Endothelial cell of umbilical vein (primary cell): ENCODE results near the gene AMMECR1. TPM values are rescaled to one million over a fixed set of nuclear protein-coding genes. Genes with fewer than 3 reads are reported as not detected.

Experiments
- BruUV-seq: library from RNA; stranded (reverse); fragments of 400-500 nt; replicated peaks from 2 replicates; lab custom pipeline; 2021; lab: Mats Ljungman, UMichigan
- CTCF ChIA-PET: fragments of 300-600, 350-600 bp; sonication (Branson Sonifier 250); formaldehyde crosslinking; loops from one replicate; lab custom pipeline; 2021; ENCODE audit warnings: antibody characterized with exemption, inconsistent platforms; lab: Charles Lee
- POLR2A ChIA-PET: fragments of 300-600, 350-600 bp; sonication (Branson Sonifier 250); formaldehyde crosslinking; loops from one replicate; lab custom pipeline; 2021; ENCODE audit warnings: antibody characterized with exemption, inconsistent platforms; lab: Charles Lee
- DNase-seq: peaks from one replicate; pipeline ENCODE4 v3.0.0-alpha.2; 2011; ENCODE audit warnings: low read depth, low spot score
- FAIRE-seq: peaks from 2 replicates; lab custom pipeline; 2011; peaks lifted over from hg19 to GRCh38; lab: Jason Lieb, UNC
- H2AFZ ChIP-seq: 2 replicates; pipeline ENCODE4 v1.6.0; 2012; ENCODE audit warnings: low read depth, low read length, control low read depth, inconsistent platforms
- H3K27ac ChIP-seq: 2 replicates; pipeline ENCODE4 v1.5.1; 2011; ENCODE audit warnings: low read depth, mild to moderate bottlenecking, control low read depth, low read length, moderate library complexity; ENCODE audit not compliant: insufficient read depth
- H3K27me3 ChIP-seq, 2 experiments: 2 replicates each; pipeline versions ENCODE4 v1.6.0 to v1.6.1; 2011; ENCODE audit warnings: low read length in 2 of 2, mixed read lengths in 1 of 2; ENCODE audit not compliant: control insufficient read depth in 2 of 2, insufficient read depth in 2 of 2
- H3K36me3 ChIP-seq, 2 experiments: 2 replicates in 1 of 2; 3 replicates in 1 of 2; pipeline ENCODE4 v1.5.1; 2011; ENCODE audit warnings: low read length in 2 of 2, mild to moderate bottlenecking in 1 of 2, moderate library complexity in 1 of 2; ENCODE audit not compliant: control insufficient read depth in 2 of 2, insufficient read depth in 2 of 2; ENCODE audit errors: extremely low read depth in 1 of 2
- H3K4me1 ChIP-seq: 3 replicates; pipeline ENCODE4 v1.5.1; 2011; ENCODE audit warnings: mild to moderate bottlenecking, low read length; ENCODE audit not compliant: control insufficient read depth, insufficient read depth; ENCODE audit errors: extremely low read depth
- H3K4me2 ChIP-seq: 2 replicates; pipeline ENCODE4 v1.6.1; 2011; ENCODE audit warnings: low read length, control low read depth, mixed read lengths; ENCODE audit not compliant: insufficient read depth
- H3K4me3 ChIP-seq, 3 experiments: fragments of 200-600 bp in 1 of 3; sonication (generic), shearing (Covaris generic) in 1 of 3; replicated peaks in 1 of 3; 2 replicates each; pipeline ENCODE4 v1.5.1; 2011 to 2016; ENCODE audit warnings: control low read depth in 3 of 3, low read length in 3 of 3, mild to moderate bottlenecking in 2 of 3, inconsistent platforms in 1 of 3, low read depth in 1 of 3, moderate library complexity in 1 of 3; ENCODE audit not compliant: insufficient read depth in 1 of 3
- H3K79me2 ChIP-seq: 2 replicates; pipeline ENCODE4 v1.6.0; 2012; ENCODE audit warnings: low read length, inconsistent platforms; ENCODE audit not compliant: control insufficient read depth, insufficient read depth
- H3K9ac ChIP-seq: replicated peaks from 2 replicates; pipeline ENCODE3; 2011; ENCODE audit warnings: low read length, control low read depth; ENCODE audit not compliant: insufficient read depth; ENCODE audit errors: extremely low read depth
- H3K9me1 ChIP-seq: replicated peaks from 3 replicates; pipeline ENCODE4 v1.6.0; 2011; ENCODE audit warnings: mild to moderate bottlenecking, low read length; ENCODE audit not compliant: control insufficient read depth, insufficient read depth; ENCODE audit errors: extremely low read depth
- H3K9me3 ChIP-seq: replicated peaks from 2 replicates; pipeline ENCODE4 v1.5.1; 2012; ENCODE audit warnings: low read length, inconsistent platforms; ENCODE audit not compliant: control insufficient read depth, insufficient read depth
- H4K20me1 ChIP-seq: replicated peaks from 2 replicates; pipeline ENCODE3; 2011; ENCODE audit warnings: mild to moderate bottlenecking, low read length; ENCODE audit not compliant: control insufficient read depth, insufficient read depth; ENCODE audit errors: extremely low read depth
- GATA2 ChIP-seq: IDR thresholded peaks from 2 replicates; pipeline ENCODE4 v1.7.0; 2011; ENCODE audit warnings: low read depth, mild to moderate bottlenecking, moderate library complexity, mixed read lengths, low read length; ENCODE audit not compliant: insufficient read length, insufficient read depth
- MYC ChIP-seq: IDR thresholded peaks from one replicate; pipeline ENCODE4 v1.6.1; 2011; ENCODE audit warnings: mild to moderate bottlenecking, low read depth, low read length
- POLR2A ChIP-seq: IDR thresholded peaks from 2 replicates; pipeline ENCODE4 v1.6.1; 2012; ENCODE audit warnings: low read depth, mild to moderate bottlenecking, control low read depth, low read length
- dilution Hi-C: fragments of 300-500 bp; cut with MboI; formaldehyde crosslinking; loops from one replicate; pipeline ENCODE4 v1.15.0; 2019; ENCODE audit warnings: low sequenced_read_pairs; ENCODE audit not compliant: extremely low pct_ligation_motif_present
- intact Hi-C: fragments of 100-400 bp; cut with micrococcal nuclease; formaldehyde crosslinking; loops from one replicate; pipeline ENCODE4 v1.10.0; 2022
- polyA plus RNA-seq, 4 experiments: library from polyadenylated mRNA; depleted of rRNA in 3 of 4; stranded (reverse) in 3 of 4; unstranded in 1 of 4; fragments of >200 nt; gene quantifications; 2 replicates each; pipeline versions ENCODE4 v1.2.1 to v1.2.3, GENCODE V29; 2011 to 2012; ENCODE audit warnings: missing spikeins in 1 of 4
- total RNA-seq: library from RNA; stranded (reverse); gene quantifications from 2 replicates; pipeline ENCODE4 v1.2.3, GENCODE V29; 2021
- TF ChIP-seq, protein P1 (sequence below), 2 donors: IDR thresholded peaks; 1 replicate in 1 of 2; 2 replicates in 1 of 2; pipeline ENCODE4 v1.5.1; 2011; ENCODE audit warnings: low read length in 2 of 2, mild to moderate bottlenecking in 2 of 2, moderate library complexity in 2 of 2, control low read depth in 1 of 2, inconsistent platforms in 1 of 2, low read depth in 1 of 2; ENCODE audit not compliant: insufficient read depth in 1 of 2; ENCODE audit errors: extremely low read depth in 1 of 2

AMMECR1 gene
- total and polyA plus RNA-seq, 2 donors (not counting 3 experiments of a cell fraction or from before 2014, with no cell fraction given) = 3.6 to 6.9 TPM

DNA sequence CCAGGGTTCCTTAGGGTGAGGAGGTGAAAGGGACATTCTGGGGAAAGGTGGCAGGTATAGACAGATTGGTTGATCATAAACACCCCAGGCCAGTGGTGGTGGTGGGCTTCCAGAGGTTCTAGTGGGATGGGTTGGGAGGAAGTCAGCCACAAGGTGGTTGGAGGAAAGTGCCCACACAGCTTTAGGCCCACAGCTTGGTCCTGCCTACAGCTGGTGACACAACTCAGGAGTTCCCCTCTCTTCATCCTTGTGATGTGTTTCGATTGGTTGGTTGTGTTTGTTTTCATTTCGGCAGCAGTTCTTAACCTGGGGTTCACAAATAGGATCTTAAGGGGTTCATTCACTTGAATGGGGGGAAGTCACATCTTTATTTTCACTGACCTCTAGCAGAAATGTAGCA, 158.0 kb downstream of the AMMECR1 start:
- dilution Hi-C loops = loop anchor here (10.0 kb wide), 1 partner anchor 255 kb away; no protein-coding TSS in a partner anchor
- no peaks in the 10 kb centered on the region for H3K27me3 ChIP-seq
- no peak for FAIRE-seq

DNA sequence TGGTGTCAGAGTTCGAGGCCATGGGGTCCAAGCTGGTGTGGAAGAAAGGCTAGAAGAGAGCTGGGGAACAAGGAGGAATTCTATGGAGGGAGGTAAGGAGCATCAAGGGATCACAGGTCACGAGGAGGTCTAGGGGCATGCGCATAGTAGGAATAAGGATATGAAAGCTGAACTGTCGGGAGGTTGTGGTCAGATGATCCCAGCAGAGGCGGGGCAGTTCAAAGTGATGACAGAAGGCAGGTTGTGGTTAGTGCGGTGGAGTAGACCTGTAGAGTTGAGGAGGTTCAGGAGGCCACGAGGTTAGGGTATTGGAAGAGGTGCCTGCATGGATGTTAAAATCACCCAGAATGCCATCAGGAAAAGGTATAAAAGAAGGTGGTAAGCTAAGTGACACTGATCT, 158.7 kb downstream of the AMMECR1 start:
- no peak overlapping the region for H3K4me2 ChIP-seq
- no peaks in the 10 kb centered on the region for H3K9me1 ChIP-seq
- TF ChIP-seq GATA2 = no peak
- no peak overlapping the region for H3K4me3 ChIP-seq
- H3K27me3 ChIP-seq = no peaks in the 10 kb centered on the region
- no peak overlapping the region for H2AFZ ChIP-seq
- no peak overlapping the region for H3K9ac ChIP-seq
- BruUV-seq = no TSS peak
- H3K36me3 ChIP-seq = no peaks in the 10 kb centered on the region
- intact Hi-C loops (loop anchor here (5.0 kb wide), 1 partner anchor 688 kb away; no protein-coding TSS in a partner anchor), dilution Hi-C loops (loop anchor here (10.0 kb wide), 1 partner anchor 256 kb away; no protein-coding TSS in a partner anchor)
- CTCF ChIA-PET = interaction anchor here (0.9 to 10.2 kb wide), 5 partner anchors 13 to 258 kb away, joined by 6 to 286 read pairs (median 13); no protein-coding TSS in a partner anchor
- no peak for FAIRE-seq
- no peak overlapping the region for H3K27ac ChIP-seq
- POLR2A ChIA-PET = no interaction called here
- DNase-seq = no peak
- no peaks in the 10 kb centered on the region for H3K79me2 ChIP-seq
- peaks cover 10% of the 10 kb centered on the region for H3K4me1 ChIP-seq
- no peaks in the 10 kb centered on the region for H4K20me1 ChIP-seq
- no peaks in the 10 kb centered on the region for H3K9me3 ChIP-seq

More for the DNA sequence above, 158.0 kb downstream of the AMMECR1 start:
- intact Hi-C loops = loop anchor here (1.0 to 5.0 kb wide), 4 partner anchors 157 to 687 kb away; no protein-coding TSS in a partner anchor
- BruUV-seq = no TSS peak
- no peak overlapping the region for H3K27ac ChIP-seq
- no peak for DNase-seq
- no peak overlapping the region for H3K4me3 ChIP-seq
- TF ChIP-seq POLR2A (no peak), GATA2 (no peak), MYC (no peak)
- TF ChIP-seq, protein P1, sequence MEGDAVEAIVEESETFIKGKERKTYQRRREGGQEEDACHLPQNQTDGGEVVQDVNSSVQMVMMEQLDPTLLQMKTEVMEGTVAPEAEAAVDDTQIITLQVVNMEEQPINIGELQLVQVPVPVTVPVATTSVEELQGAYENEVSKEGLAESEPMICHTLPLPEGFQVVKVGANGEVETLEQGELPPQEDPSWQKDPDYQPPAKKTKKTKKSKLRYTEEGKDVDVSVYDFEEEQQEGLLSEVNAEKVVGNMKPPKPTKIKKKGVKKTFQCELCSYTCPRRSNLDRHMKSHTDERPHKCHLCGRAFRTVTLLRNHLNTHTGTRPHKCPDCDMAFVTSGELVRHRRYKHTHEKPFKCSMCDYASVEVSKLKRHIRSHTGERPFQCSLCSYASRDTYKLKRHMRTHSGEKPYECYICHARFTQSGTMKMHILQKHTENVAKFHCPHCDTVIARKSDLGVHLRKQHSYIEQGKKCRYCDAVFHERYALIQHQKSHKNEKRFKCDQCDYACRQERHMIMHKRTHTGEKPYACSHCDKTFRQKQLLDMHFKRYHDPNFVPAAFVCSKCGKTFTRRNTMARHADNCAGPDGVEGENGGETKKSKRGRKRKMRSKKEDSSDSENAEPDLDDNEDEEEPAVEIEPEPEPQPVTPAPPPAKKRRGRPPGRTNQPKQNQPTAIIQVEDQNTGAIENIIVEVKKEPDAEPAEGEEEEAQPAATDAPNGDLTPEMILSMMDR (IDR thresholded peaks at IDR 0.05; ENCODE audit: extremely low read depth in 1 of 2, insufficient read depth in 1 of 2, low read depth in 1 of 2, low read length in 2 of 2) = no peak
- POLR2A ChIA-PET = no interaction called here
- no peak overlapping the region for H3K4me2 ChIP-seq
- H3K79me2 ChIP-seq = no peaks in the 10 kb centered on the region
- no peaks in the 10 kb centered on the region for H3K36me3 ChIP-seq
- no peaks in the 10 kb centered on the region for H4K20me1 ChIP-seq
- H3K9me1 ChIP-seq = no peaks in the 10 kb centered on the region
- H3K9ac ChIP-seq = no peak overlapping the region
- no peaks in the 10 kb centered on the region for H3K9me3 ChIP-seq
- peaks cover 10% of the 10 kb centered on the region for H3K4me1 ChIP-seq
- no peak overlapping the region for H2AFZ ChIP-seq
- CTCF ChIA-PET = interaction anchor here (1.1 to 10.2 kb wide), 17 partner anchors 13 to 260 kb away, joined by 3 to 286 read pairs (median 6); partner anchors contain the start of genes AMMECR1 and RTL9
